Measurements from ENCODE around the gene PAX8.
"Not testable (repeated sequence)": the region's sequence is repeated elsewhere in the genome, so short reads cannot be mapped to it uniquely, and the experiment has no call there.

Gene PAX8

DNA sequence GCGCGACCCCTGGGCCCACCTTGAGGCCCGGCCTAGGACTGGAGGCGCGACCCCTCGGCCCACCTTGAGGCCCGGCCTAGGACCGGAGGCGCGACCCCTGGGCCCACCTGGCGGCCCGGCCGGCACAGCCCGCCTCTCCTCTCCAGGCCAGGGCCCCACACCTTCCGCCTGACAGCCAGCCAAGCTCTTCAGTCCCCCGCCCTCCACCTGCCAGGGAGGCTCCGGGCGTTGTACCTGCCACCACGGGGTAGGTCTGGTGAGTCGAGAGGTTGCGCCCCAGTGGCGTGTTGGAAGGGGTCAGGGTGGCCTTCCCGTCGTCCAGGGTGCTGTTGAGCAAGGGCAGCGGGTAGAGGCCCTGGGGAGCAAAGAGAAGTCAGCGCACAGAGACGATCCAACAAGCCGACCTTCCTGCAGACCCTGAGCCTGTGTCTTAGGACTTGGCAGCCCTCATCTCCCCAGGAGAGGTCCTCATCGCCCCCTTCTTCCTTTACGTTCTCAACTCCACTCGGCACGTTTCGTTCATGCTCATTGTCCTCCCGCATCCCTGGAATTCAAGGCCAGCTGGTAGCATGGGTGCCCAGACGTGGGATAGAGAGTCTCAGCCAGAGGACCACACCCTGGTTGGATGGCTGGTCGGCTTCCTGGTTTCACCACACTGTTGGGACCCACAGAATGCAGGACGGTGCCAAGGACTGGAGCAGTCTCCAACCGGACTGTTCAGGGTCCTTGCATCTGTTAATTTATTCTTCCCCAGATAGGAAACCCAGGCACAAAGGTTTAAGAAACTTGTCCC, 42.2 kb downstream of the PAX8 start:
- DNase-seq (ENCODE audit: low spot score), result no peak

DNA sequence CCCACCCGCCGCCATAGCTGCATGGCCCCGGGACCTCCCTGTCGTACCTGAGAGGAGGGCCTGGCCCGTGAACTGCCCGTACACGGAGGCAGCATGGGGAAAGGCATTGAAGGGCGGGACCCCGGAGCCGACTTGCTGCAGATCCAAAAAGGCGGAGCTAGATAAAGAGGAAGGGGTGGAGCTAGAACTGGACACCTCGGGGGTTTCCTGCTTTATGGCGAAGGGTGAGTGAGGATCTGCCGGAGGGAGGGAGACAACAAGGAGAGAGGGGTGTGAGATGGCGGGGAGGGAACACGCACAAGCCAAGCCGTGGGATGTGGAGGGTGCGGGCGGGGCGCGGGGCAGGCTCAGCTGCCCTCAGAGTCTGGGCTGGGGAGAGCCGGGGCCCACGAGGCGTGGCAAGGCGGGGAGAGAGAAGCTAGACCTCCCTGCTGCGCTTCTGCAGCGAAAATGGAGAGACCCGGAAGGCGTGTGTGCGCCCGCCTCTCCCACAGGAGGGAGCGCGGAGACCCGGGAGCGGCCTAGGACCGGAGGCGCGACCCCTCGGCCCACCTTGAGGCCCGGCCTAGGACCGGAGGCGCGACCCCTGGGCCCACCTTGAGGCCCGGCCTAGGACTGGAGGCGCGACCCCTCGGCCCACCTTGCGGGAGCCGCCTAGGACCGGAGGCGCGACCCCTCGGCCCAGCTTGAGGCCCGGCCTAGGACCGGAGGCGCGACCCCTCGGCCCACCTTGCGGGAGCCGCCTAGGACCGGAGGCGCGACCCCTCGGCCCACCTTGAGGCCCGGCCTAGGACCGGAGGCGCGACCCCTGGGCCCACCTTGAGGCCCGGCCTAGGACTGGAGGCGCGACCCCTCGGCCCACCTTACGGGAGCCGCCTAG, 43.1 kb downstream of the PAX8 start:
- not testable (repeated sequence) for DNase-seq (ENCODE audit: low spot score)

DNA sequence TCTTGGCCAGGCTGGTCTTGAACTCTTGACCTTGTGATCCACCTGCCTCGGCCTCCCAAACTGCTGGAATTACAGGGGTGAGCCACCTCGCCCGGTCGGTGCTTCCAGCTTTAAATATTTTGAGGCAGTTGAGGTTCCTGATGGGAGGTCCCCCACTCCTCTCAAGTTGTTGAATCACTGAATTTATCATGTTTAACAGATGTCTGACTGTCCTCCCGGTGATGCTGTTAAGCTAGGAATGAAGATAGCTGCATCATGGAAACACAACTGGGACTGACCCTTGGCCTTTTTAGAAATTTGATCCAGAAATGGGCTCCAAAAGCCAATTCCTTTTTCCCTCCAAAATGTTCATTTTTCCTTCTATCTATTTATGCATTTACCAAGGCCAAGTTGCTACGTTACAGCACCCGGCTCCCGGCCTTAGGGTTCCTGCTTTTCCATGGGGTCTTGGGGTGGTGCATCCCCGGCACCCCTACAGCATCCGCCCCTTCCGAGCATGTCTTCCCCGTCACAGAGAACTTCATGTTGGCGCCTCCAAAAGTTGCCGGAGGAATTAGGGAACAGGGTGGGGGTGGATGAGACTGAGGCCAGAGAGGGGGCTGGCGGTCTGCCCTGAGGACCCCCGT, 43.9 kb downstream of the PAX8 start:
- no peak for DNase-seq (ENCODE audit: low spot score)

DNA sequence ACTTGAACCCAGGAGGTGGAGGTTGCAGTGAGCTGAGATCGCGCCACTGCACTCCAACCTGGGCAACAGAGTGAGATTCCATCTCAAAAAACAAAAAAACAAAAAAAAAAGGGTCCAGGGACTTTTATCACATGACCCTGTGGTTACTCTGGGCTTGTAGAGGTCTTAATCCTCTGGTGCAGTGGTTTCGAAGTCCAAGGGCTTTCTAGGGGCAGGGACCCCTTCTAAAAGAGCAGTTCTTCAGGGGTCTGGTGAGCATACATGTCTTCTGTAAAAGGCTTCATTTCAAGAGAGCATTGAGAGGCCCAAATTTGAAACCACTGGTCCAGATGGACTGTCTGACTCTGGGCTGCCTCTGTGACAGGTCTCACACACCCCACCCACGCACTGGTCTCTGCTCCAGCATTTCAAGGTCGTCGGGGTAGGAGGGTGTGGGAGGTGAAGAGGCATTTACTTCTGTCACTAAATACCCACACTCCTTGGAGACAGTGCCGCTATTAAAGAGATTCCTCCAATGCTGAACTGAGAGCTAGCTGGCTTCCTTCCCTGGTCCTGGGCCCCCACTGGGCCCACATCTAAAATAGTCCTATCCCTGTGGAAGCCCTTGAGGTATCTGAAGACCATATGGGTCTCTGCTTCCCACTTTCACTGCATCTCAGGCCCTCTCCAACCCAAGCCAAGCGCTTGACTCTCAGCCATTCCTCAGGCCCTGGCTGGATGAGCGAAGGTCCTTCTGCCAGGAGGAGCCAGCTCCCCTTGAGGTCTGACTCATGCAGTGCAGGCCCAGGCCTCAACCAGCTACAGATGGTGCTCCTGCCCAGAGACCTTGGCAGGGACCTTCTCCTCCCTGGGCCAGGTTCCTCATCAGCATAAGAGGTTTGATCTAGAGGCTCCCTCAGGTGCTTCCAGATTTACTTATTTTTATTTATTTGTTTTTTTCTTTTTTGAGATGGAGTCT, 44.8 kb downstream of the PAX8 start:
- no peak for DNase-seq (ENCODE audit: low spot score)

DNA sequence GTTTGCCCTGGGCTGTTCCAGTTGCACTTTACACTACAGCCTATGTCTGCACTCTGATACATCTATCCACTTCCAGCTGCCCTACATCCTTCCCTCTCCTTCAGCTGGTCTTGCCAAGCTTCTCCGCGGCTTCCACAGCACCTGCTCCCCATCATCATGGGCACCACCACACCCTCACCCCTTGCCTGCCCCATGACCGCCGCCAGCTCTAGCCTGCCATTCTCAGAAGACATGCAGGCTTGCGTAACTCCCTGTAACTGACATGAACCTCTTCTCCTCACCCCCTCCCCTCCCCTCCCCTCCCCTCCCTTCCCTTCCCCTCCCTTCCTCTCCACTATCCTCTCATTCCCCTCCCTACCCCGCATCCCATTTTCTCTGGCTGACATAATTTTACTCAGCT, 46.0 kb downstream of the PAX8 start:
- no peak for DNase-seq (ENCODE audit: low spot score)

DNA sequence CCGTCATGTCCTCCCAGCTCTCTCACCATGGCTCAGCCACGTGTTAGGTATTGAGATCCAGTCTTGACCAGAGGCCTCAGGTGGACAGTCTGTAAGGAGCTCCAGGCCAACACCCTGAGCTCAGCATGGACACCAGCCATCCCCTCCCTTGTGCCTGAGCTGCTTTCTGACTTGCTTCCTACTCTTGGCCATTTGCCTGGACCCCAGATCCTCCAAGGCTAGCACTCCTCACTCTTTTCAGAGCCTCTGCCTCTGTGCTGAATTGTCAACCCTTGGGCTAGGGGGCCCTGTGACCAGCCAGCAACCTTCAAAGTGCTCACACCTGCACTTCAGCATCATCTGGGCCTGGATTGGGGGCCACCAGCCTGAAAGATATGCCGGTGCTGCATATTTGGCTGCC, 46.6 kb downstream of the PAX8 start:
- no peak for DNase-seq (ENCODE audit: low spot score)

DNA sequence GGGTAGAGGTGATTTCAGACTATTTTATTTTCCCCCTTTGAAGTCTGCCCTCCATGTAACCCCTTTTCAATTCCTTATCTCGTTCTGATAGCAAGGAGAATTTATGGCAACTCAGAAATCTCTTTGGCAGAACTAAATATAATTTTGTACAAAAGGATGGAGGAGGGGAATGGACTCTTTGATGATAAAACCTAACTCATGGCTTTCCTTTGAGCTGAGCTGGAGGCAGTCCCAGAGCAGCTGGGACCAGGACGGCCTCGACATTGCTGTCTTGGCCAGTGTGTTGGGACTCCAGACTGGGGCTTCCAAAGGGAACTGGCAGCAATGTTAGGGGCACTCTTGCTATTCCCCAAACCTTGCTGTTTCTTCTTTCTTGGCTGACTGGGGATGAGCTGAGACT, 47.7 kb downstream of the PAX8 start:
- DNase-seq (ENCODE audit: low spot score), result no peak

DNA sequence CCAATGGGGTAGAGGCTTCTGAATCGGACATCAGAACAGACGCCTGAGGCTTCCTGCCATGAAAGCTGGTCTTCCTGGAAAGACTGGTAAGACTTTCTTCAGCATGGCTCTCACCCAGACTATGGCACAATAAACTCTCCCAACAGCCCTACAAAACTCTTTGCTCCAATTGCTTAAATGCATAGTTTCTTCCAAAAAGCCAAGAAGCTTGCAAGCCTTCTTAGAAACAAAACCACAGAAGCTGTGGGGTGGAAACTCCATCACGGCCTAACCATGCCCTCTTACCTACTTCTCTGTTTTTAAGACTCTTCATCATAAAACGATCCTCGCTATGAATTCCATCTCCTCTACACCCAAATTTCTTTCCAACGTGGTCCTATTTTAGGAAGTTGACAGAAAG, 48.2 kb downstream of the PAX8 start:
- DNase-seq (ENCODE audit: low spot score), result no peak

DNA sequence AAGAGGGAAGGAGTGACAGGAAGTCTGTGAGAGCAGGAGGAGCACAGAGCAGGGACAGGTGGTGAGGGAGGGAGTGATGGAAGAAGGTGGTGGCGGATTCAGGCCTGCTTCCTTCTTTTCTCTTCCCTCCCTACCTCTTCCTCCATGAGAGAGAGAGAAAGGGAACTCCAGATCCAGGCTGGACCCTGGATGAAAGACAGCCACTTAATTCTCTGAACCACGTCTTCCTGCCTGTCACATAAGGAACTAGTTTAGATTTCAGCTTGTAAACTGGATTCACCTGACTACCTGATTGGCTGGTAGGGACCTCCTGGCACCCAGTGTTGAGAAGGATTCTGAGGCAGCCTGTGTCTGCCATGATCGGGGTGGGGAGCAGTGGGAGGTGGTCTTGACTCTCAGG, 48.9 kb downstream of the PAX8 start:
- DNase-seq (ENCODE audit: low spot score), result no peak

DNA sequence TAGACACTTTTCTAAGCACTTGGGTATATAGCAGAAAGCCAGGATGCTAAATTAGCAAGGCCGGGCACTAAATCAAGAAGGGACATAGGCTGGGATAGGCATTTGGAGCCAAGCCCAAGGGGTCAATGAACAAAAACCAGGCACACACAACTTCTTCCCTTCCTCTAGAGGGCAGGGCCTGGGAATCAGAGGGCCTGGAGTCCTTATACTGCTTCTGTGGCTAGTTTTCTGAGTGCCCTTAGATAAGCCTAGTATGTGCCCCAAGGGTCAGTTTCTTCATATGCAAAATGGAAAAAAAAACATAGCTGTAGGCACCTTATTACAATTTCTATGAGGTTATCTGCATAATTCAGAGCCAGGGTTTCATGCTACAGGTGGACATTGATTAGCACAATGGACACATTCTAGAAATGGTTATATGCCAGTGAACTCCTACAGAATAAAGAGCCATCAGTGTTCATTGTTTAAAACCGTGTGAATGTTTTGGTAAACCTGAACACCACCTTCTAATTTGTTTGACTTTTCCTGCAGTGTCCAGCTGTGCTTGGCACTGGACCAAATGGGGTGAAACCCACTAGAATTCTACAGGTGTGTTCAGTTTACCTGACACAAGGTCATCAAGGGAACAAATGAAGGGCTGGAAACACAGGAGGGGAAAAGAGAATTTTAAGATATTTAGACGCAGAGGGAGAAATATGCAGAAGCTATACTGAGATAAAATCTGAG, 49.6 kb downstream of the PAX8 start:
- DNase-seq (ENCODE audit: low spot score), result no peak

DNA sequence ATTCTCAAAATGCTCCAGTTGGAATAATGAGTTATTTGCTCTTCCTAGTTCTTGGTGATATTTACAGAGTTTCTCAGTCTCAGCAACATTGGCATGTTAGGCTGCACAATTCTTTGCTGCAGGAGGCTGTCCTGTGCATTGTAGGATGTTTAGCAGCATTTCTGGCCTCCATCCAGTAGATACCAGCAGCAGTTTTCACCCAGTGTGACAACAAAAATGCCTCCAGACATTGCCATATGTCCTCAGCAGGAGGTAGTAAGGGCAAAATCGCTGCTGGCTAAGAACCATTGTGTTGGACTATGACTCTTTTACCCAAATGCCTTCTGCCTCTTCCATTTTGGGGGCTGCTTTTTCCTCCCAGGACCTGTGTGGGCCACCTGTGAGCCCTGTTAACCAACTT, 50.4 kb downstream of the PAX8 start:
- DNase-seq (ENCODE audit: low spot score), result no peak

DNA sequence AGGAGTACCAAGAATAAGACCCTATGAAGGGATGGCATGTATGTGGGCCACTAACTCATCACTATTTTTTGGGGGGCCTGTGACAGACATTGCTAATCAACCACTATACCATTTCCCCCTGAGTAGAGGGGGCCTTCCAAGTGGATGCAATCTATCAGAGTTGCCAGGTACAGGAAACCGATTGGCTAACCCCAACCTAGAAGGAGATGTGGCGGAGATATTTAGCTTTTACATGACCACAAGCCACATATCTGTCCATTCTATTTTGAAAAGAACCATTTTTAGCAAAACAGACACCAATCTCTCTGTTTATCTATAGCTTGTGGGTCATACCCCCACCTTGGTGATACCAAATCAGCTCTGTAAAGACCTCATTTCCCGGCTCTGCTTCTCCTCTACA, 51.0 kb downstream of the PAX8 start:
- DNase-seq (ENCODE audit: low spot score), result no peak

DNA sequence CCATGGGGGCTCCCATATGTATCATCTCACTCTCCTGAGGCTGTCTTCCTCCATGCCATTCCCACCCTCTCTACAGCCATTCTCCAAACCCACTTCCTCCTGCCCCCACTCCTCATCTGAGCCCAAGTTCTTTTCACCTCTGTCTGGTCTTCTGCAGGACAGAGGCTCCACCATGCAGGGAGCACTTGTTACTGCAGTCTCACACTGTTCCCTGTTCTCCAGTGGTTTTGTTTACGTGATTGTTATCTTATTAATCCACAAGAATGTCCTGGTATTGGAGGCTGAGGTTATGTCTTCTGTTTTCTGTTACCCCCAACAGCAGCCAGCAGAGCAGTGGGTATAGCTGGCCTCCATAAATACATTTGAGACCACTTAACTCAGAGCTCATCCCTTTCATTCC, 51.4 kb downstream of the PAX8 start:
- no peak for DNase-seq (ENCODE audit: low spot score)

DNA sequence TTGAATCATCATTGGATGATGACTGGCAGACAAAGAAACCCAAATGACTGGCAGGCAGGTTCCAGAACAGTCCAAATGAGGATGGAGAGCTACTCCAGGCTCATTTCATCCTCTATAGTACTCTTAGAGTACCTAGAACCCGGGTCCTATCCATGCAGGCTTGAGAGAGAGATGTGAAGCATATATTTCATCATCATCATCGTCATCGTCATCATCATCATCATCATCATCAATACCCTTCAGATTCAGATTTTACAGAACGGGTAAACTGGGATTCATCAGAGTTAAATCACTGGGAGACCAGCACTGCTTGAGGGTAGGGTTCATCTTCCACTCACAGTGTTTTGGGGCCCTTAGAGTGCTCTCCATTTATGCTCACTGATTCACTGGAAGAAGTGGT, 52.3 kb downstream of the PAX8 start:
- no peak for DNase-seq (ENCODE audit: low spot score)

DNA sequence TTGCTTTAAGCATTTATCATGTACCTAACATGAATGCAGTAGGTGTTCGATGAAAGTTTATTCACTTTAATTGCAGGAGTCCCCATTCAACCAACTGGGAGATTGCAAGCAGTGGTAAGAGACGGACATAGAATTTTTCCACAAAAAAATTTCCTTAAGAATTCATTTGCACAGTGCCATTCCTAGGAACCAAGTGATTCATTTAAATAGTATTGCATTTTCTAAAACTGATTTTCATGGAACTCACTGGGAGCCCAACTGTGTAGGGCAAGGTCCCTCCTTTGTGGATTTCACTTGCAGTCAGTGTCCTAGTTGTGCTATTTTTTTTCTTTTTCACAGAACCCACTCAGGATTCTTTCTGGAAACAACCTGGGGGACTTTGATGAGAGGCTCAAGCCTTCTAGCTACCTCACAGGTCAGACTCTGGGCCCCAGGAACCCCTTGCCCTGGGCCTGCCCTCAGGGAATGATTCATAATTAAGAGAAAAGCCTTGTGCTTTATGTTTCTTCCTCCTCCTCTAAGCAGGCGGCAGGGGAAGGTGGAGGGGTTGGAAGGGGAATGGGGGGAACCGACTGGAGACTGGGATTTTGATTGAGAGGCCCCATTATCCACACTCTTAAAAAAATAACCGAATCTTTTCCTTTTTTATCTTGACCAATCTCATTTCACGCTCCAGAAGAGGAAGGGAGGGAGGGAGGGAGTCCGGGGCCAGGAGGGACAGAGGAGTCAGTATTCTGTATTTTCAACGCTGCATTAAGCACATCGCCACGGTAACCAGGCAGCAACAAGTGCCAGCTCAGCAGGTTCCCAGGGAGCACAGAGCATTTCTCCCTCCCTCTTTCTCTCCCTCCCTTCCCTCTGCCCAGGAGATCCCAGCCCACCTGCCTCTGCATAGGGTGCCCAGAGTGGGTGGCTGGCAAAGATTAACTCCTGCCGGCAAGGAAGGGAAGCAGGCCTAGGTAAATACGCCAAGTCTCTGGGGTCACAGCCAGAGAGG, 53.2 kb downstream of the PAX8 start:
- DNase-seq (ENCODE audit: low spot score), result no peak

DNA sequence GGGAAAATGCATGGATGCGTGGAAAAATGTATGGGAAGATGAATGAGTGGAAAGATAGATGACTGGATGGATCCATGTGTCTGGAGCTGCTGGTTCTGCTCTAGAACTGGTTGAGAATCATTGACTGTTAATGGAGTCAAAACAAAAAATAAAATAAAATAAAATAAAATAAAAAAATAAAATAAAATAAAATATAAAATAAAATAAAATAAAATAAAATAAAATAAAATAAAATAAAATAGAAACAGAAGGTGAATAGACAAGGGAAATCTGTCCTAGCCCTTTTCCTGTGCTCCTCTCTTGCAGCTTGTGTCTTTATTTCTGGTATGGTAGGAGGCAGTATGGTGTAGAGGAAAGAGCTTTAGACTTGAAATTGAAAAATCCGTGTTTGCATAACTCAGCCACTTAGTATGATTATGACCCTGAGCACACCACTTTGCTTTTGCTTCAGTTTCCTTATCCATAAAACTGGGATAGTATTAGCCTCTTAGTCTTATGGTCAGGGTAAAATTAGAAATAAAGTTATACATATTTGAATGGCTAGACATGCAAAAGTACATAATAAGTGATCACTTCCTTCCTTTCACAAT, 54.0 kb downstream of the PAX8 start:
- no peak for DNase-seq (ENCODE audit: low spot score)

DNA sequence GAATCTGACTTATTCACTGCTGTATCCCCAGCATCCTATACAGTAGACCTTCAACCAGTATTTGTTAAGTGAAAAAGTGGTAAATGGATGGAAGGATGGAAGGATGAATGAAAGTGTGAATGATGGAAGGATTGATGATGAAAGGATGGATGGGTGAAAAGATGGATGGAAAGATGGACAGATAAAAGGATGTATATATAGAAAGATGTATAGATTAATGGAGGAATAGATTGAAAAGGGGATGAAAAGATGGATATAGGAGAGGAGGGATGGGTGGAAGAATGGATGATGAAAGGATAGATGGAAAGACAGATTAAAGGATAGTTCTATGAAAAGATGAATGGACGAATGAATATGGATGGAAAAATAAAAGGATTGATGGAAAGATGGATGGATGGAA, 54.9 kb downstream of the PAX8 start:
- no peak for DNase-seq (ENCODE audit: low spot score)

DNA sequence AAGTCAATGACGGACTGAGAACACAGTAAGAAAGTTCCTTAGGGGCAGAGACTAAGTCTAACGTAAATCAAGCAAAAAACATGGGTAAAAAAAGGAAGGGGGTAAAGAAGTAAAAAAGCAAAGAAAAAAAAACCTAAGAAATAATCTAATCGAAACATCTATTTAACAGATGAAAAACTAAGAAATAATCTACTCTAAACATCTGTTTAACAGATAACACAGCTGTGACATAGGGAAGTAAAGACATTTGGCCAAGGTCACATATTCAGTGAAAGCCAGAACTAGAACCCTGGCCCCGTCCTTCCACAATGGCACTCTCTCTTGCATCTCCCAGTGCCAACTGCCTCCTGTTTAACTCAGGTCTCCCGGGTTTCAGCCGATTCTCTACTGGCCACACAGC, 56.9 kb downstream of the PAX8 start:
- DNase-seq (ENCODE audit: low spot score), result no peak

DNA sequence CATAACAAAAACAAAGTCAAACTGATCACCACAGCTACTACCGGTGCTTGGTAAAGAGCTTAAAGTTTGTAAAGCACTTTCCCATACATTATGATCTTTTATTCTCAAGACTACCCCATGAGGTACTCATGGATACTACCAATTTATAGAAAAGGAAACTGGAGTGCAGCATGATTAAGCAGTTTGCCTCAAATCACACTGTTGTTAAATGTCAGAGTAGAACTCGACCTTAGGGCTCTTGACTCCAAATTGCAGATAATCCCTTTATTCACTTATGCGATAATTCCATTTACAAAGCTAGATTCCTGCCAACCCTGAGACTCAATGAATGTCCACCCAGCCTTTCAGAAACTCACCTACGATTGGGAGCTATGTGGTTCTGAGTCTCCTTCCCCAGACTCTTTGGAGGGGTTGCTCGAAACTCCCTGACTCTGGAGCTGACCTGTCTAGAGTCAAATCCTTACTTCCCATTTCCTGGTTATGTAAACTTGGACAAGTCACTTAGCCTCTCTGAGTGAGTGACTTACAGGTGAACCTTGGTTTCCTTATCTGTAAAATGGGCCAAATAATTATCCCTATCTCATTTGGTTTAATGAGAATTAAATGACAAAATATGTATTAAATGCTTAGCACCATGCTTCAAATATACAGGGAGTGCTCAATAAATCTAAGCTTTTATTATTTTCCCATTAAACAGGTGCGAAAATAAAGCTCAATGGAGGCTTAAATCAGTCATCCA, 57.6 kb downstream of the PAX8 start:
- DNase-seq (ENCODE audit: low spot score), result no peak
